Loucy (cell line): ENCODE results near the gene NR2F1-AS1.

Source experiments
- H2AFZ ChIP-seq: fragments of 200-600 bp; sonication (generic); 2 replicates; pipeline ENCODE4 v1.6.0; 2016; ENCODE audit warnings: antibody characterized with exemption, mild to moderate bottlenecking, low read length, moderate library complexity
- H3F3A ChIP-seq: fragments of 200-600 bp; 2 replicates; pipeline ENCODE4 v1.6.0; 2016; ENCODE audit warnings: antibody characterized with exemption, low read depth, mild to moderate bottlenecking
- H3K27me3 ChIP-seq: fragments of 200-600 bp; sonication (generic); 2 replicates; pipeline ENCODE4 v1.6.1; 2014; ENCODE audit warnings: low read length, mild to moderate bottlenecking; ENCODE audit not compliant: insufficient read depth, poor library complexity, severe bottlenecking
- H3K36me3 ChIP-seq: fragments of 200-600 bp; sonication (generic); 2 replicates; pipeline ENCODE4 v1.6.1; 2016; ENCODE audit warnings: low read length; ENCODE audit not compliant: insufficient read depth
- H3K4me1 ChIP-seq: fragments of 200-600 bp; sonication (generic); 2 replicates; pipeline ENCODE4 v1.5.1; 2014; ENCODE audit warnings: low read length, mild to moderate bottlenecking; ENCODE audit not compliant: insufficient read depth, poor library complexity, severe bottlenecking
- H3K4me2 ChIP-seq: fragments of 200-600 bp; sonication (generic); 2 replicates; pipeline ENCODE4 v1.6.0; 2014; ENCODE audit warnings: antibody characterized with exemption, low read length, low read depth, mild to moderate bottlenecking; ENCODE audit not compliant: poor library complexity, severe bottlenecking
- H3K4me3 ChIP-seq: fragments of 200-600 bp; sonication (generic); 2 replicates; pipeline ENCODE4 v1.5.1; 2014; ENCODE audit warnings: low read length, mild to moderate bottlenecking, mixed read lengths; ENCODE audit not compliant: poor library complexity, severe bottlenecking
- H3K79me2 ChIP-seq: fragments of 200-600 bp; sonication (generic); 2 replicates; pipeline ENCODE4 v1.6.1; 2014; ENCODE audit warnings: low read length; ENCODE audit not compliant: insufficient read depth
- H3K9ac ChIP-seq: fragments of 200-600 bp; sonication (generic); 2 replicates; pipeline ENCODE4 v1.6.0; 2014; ENCODE audit warnings: mild to moderate bottlenecking, low read depth, low read length, moderate library complexity; ENCODE audit not compliant: poor library complexity, severe bottlenecking
- H3K9me2 ChIP-seq: fragments of 200-600 bp; sonication (generic); replicated peaks from 2 replicates; pipeline ENCODE4 v1.6.1; 2016; ENCODE audit warnings: low read depth, low read length, mixed read lengths
- H3K9me3 ChIP-seq: fragments of 200-600 bp; sonication (generic); 2 replicates; pipeline ENCODE4 v1.6.1; 2014; ENCODE audit warnings: mild to moderate bottlenecking, antibody characterized with exemption, low read length, low read depth; ENCODE audit not compliant: insufficient read depth
- H4K20me1 ChIP-seq: fragments of 200-600 bp; sonication (generic); 2 replicates; pipeline ENCODE4 v1.6.0; 2014; ENCODE audit warnings: antibody characterized with exemption, low read length, mild to moderate bottlenecking; ENCODE audit not compliant: insufficient read depth, poor library complexity, severe bottlenecking
- EZH2phosphoT487 ChIP-seq: fragments of 200-600 bp; IDR thresholded peaks from 2 replicates; pipeline ENCODE4 v1.6.1; 2018; ENCODE audit warnings: antibody characterized with exemption, mild to moderate bottlenecking, moderate library complexity, borderline replicate concordance
- TF ChIP-seq, protein P1 (sequence below): fragments of 200-600 bp; sonication (generic); conservative IDR thresholded peaks from 2 replicates; pipeline ENCODE4 v1.5.1; 2014; ENCODE audit warnings: mild to moderate bottlenecking, antibody characterized with exemption, low read length

Gene NR2F1-AS1

DNA sequence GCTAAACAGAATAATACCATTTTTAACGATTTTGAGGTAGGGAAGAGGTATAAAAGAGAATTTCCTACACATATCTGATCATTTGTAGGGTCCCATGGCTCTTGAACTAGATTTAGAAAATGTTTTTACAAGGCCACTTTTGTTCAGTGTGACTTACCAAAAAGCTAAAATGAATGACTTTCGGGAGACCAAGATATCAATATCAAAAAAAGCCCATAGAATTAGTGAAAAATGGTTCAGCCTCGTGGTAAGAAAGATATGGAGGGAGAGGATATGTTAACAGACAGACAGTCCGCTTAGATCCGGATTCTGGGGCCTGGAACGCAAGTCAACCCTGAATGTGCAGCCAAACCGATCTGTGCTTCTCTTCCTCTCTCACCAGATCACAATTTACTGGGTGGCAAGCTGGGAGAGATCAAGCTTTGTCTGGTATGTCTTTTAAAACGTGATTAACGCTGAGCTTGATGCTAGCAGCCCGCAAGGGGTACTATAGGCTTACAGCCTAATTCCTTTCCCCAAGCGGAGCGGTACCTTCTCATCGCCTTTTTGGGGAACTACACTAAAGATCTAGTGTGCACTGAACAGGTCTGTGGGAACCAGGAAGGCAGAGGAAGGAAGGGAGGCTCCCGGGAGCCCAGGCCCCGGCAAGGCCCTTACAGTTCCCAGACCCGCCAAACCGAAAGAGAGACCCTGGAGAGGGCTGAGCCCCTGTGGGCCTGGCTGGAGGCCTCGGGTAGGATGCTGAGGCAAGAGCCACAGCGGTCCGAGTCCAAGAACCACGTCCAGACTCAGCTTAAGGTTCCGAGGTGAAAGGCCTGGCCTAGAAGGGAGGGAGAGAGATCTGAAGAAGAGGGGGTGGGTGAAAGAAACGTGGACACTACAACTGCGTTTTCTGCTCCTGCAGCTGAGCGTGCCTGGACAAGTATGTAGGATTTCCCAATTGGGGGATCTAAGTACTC, 2.9 kb downstream of the NR2F1-AS1 start:
- Histone ChIP-seq H3K36me3 (no peaks in the 10 kb centered on the region), H3K79me2 (no peaks in the 10 kb centered on the region), H3K4me2 (no peak overlapping the region), H2AFZ (no peak overlapping the region), H3K27me3 (no peaks in the 10 kb centered on the region), H3K4me3 (no peak overlapping the region), H3K9me3 (no peaks in the 10 kb centered on the region), H3F3A (no peaks in the 10 kb centered on the region), H3K9me2 (no peaks in the 10 kb centered on the region), H4K20me1 (no peaks in the 10 kb centered on the region), H3K9ac (no peak overlapping the region), H3K4me1 (no peaks in the 10 kb centered on the region)
- TF ChIP-seq, protein P1, sequence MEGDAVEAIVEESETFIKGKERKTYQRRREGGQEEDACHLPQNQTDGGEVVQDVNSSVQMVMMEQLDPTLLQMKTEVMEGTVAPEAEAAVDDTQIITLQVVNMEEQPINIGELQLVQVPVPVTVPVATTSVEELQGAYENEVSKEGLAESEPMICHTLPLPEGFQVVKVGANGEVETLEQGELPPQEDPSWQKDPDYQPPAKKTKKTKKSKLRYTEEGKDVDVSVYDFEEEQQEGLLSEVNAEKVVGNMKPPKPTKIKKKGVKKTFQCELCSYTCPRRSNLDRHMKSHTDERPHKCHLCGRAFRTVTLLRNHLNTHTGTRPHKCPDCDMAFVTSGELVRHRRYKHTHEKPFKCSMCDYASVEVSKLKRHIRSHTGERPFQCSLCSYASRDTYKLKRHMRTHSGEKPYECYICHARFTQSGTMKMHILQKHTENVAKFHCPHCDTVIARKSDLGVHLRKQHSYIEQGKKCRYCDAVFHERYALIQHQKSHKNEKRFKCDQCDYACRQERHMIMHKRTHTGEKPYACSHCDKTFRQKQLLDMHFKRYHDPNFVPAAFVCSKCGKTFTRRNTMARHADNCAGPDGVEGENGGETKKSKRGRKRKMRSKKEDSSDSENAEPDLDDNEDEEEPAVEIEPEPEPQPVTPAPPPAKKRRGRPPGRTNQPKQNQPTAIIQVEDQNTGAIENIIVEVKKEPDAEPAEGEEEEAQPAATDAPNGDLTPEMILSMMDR, result no peak
- no peak for TF ChIP-seq EZH2phosphoT487

DNA sequence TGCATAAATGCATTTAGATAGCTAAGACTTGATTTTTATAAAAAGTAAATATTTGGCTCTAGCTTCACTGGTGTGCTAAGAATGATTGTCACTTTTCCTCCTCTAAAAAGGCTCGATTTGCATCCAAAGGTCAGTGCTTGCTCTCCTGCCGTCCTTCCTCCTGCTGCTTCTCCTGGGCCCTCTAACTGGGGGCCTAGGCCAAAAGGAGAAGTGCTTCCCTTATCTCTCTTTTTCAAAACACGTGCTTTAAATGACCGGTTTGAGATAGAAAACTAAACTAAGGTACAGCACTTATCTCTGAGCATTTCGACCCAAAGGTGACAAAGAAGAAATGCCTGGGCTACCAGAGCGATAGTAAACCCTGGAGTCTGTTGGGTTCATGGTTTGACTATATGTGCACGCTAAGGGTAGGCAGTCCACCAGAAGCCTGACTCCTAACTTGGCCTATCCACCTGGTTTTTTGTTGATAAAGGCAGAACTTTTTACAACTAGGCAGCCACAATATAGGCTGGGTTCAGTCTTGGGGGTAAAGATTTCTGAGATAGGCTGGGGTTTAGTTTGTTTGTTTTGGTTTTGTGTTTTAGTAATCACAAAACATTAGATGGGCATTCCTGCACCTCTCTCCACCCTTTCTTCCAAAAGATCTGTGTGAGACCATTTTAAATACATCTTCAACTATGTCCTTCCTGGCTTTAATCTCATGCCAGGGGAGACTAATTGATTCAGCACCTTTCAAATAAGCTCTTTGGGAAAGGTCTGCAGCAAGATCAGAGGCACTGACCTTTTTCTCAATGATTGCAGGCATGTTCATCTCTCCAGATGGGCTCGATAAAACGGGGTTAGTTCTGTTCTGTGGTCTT, 3.8 kb downstream of the NR2F1-AS1 start:
- Histone ChIP-seq H2AFZ (no peak overlapping the region), H3K4me3 (no peak overlapping the region), H3F3A (no peaks in the 10 kb centered on the region), H3K9ac (no peak overlapping the region), H3K9me2 (no peaks in the 10 kb centered on the region), H3K4me1 (no peaks in the 10 kb centered on the region), H3K27me3 (no peaks in the 10 kb centered on the region), H3K4me2 (no peak overlapping the region), H3K36me3 (no peaks in the 10 kb centered on the region), H3K9me3 (no peaks in the 10 kb centered on the region), H4K20me1 (no peaks in the 10 kb centered on the region), H3K79me2 (no peaks in the 10 kb centered on the region)
- TF ChIP-seq EZH2phosphoT487, result no peak
- TF ChIP-seq, protein P1, result no peak

DNA sequence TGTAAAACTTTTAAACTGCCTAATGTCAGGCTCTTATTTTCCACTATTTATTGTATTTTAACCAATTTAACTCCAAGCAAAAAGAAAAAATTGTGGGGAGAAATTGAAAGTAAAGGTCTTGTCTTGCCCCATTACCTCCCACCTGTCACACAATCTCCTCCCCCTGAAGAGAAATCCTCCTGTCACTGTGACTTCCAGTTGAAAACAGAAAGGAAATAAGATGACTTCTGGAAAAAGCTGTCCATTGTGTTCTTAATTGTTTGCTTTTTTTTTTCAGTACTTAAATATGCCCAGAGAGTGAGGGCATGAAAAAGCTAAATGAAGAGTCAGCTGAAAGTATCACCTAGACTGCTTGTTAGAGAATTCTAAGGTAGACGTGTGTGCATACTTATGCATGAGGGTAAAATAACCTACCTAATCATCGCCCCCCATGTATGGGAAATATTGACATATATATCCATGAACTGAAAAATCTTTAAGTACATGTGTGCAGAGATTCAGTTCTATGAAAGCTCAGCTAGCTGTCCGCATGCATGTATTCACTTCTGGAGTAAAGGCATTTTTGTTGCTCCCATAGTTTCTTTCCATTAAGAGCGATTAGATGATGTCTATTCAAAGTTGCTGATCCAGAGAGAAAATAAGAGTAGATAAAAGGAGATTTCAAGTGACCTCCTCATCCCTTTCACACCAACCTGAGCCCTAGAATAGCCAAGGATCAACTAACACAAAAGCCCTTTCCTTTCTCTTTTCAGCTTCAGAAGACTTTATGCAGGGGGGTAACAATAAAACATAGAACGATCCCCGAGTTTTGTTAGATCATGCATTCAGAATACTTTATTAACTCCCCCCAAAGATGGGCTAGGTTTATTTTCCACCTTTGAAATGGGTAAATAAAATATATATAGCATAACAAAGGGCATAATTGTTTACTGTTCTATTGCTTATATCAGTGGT, 5.3 kb downstream of the NR2F1-AS1 start:
- H3K4me2 ChIP-seq, result no peak overlapping the region

More for the DNA sequence above, 5.3 kb downstream of the NR2F1-AS1 start:
- H3K4me1 ChIP-seq, result no peaks in the 10 kb centered on the region
- H3K79me2 ChIP-seq, result no peaks in the 10 kb centered on the region
- no peaks in the 10 kb centered on the region for H4K20me1 ChIP-seq
- H3K4me3 ChIP-seq, result no peak overlapping the region
- H3K9me2 ChIP-seq, result no peaks in the 10 kb centered on the region
- H3K36me3 ChIP-seq, result no peaks in the 10 kb centered on the region
- 0 out of 2 replicates have a peak overlapping the region, but pooled peaks have one; percentile 36 for H2AFZ ChIP-seq
- no peaks in the 10 kb centered on the region for H3K9me3 ChIP-seq
- TF ChIP-seq EZH2phosphoT487, result no peak
- TF ChIP-seq, protein P1, result no peak
- H3K9ac ChIP-seq, result no peak overlapping the region
- no peaks in the 10 kb centered on the region for H3K27me3 ChIP-seq
- no peaks in the 10 kb centered on the region for H3F3A ChIP-seq
